Ovary (tissue), 3 donors: ENCODE measurements around the gene GP1BB.

Source experiments
- CTCF ChIP-seq, 3 donors: fragments of 450-650 bp in 2 of 3; fragments of 200-600 bp in 1 of 3; IDR thresholded peaks; one replicate each; pipeline versions ENCODE4 v1.5.1 to v1.8.0; 2016 to 2022; ENCODE audit warnings: antibody characterized with exemption in 3 of 3, mild to moderate bottlenecking in 1 of 3
- POLR2A ChIP-seq: fragments of 450-650 bp; IDR thresholded peaks from one replicate; pipeline ENCODE4 v1.6.1; 2017; ENCODE audit warnings: antibody characterized with exemption, mild to moderate bottlenecking, moderate library complexity
- donor health status: DM: no; HTN: no; CAD: no.

- TF ChIP-seq CTCF (IDR thresholded peaks at IDR 0.05) (no peak), POLR2A (no peak)
Measured at GRCh38 chr22:19758896-19759426, 35.6 kb downstream of the GP1BB start.
